HG03025 (cell line): ENCODE measurements around the gene IGF2BP1.
"Not testable (repeated sequence)": the region's sequence is repeated elsewhere in the genome, so short reads cannot be mapped to it uniquely, and the experiment has no call there.

Source experiments
- ATAC-seq: cut with Tn5 transposase; IDR thresholded peaks from one replicate; pipeline ENCODE4 v1.9.1; 2021; ENCODE audit warnings: mild to moderate bottlenecking, moderate library complexity; ENCODE audit not compliant: unreplicated experiment, low FRiP score

IGF2BP1 gene

GRCh38 chr17:49016775-49017463 lies 19.7 kb downstream of the IGF2BP1 start:
- ATAC-seq = no peak

- no peak for ATAC-seq
Observed at GRCh38 chr17:49018116-49018612, 21.0 kb downstream of the IGF2BP1 start.

GRCh38 chr17:49018748-49019147 lies 21.6 kb downstream of the IGF2BP1 start:
- ATAC-seq = no peak

GRCh38 chr17:49020609-49021008 lies 23.4 kb downstream of the IGF2BP1 start:
- no peak for ATAC-seq

- ATAC-seq = no peak
Observed at GRCh38 chr17:49021095-49021767, 24.0 kb downstream of the IGF2BP1 start.

GRCh38 chr17:49021768-49022103 lies 24.6 kb downstream of the IGF2BP1 start:
- no peak for ATAC-seq

GRCh38 chr17:49022391-49022941 lies 25.3 kb downstream of the IGF2BP1 start:
- ATAC-seq = no peak

GRCh38 chr17:49024523-49024922 lies 27.3 kb downstream of the IGF2BP1 start:
- ATAC-seq = no peak

GRCh38 chr17:49026447-49026846 lies 29.3 kb downstream of the IGF2BP1 start:
- not testable (repeated sequence) for ATAC-seq

GRCh38 chr17:49028271-49028670 lies 31.1 kb downstream of the IGF2BP1 start:
- no peak for ATAC-seq

- no peak for ATAC-seq
Observed at GRCh38 chr17:49029801-49030200, 32.6 kb downstream of the IGF2BP1 start.

GRCh38 chr17:49031965-49032928 lies 35.1 kb downstream of the IGF2BP1 start:
- no peak for ATAC-seq

GRCh38 chr17:49035470-49036269 lies 38.5 kb downstream of the IGF2BP1 start:
- ATAC-seq = no peak

GRCh38 chr17:49036270-49036626 lies 39.1 kb downstream of the IGF2BP1 start:
- ATAC-seq = no peak

GRCh38 chr17:49038138-49038537 lies 41.0 kb downstream of the IGF2BP1 start:
- ATAC-seq = no peak

GRCh38 chr17:49038544-49038943 lies 41.4 kb downstream of the IGF2BP1 start:
- no peak for ATAC-seq

GRCh38 chr17:49039518-49039917 lies 42.3 kb downstream of the IGF2BP1 start:
- ATAC-seq = not testable (repeated sequence)

GRCh38 chr17:49041527-49041926 lies 44.3 kb downstream of the IGF2BP1 start:
- no peak for ATAC-seq

GRCh38 chr17:49045376-49045775 lies 48.2 kb downstream of the IGF2BP1 start:
- no peak for ATAC-seq

- no peak for ATAC-seq
Observed at GRCh38 chr17:49046912-49047311, 49.7 kb downstream of the IGF2BP1 start.
